ENCODE measurements around the gene ATP8A1. TPM values are rescaled to one million over a fixed set of nuclear protein-coding genes. Genes with fewer than 3 reads are reported as not detected.

The ATP8A1 gene
- polyA plus RNA-seq, 1 donor from 2014 or later = 45.8 TPM

GRCh38 chr4:42366959-42367358, 289.9 kb downstream of the ATP8A1 start:
- no peak overlapping the region for H3K4me3 ChIP-seq (ENCODE audit: low read length)
- H3K36me3 ChIP-seq (ENCODE audit: insufficient read depth, low read length) = no peaks in the 10 kb centered on the region
- no peak overlapping the region for H2AFZ ChIP-seq (ENCODE audit: low read depth, low read length)
- H3K27me3 ChIP-seq (ENCODE audit: insufficient read depth, low read depth, low read length) = no peaks in the 10 kb centered on the region
- H3F3A ChIP-seq (ENCODE audit: insufficient read depth, low read length, poor library complexity, severe bottlenecking) = no peaks in the 10 kb centered on the region
- no peaks in the 10 kb centered on the region for H3K9me3 ChIP-seq (ENCODE audit: low read length)
- no peak overlapping the region for H3K4me2 ChIP-seq (ENCODE audit: low read length)
- TF ChIP-seq POLR2AphosphoS5 (IDR thresholded peaks at IDR 0.05) (no peak), MXI1 (conservative IDR thresholded peaks at IDR 0.05; ENCODE audit: poor library complexity, severe bottlenecking) (no peak), TAF1 (IDR thresholded peaks at IDR 0.05; ENCODE audit: low read depth) (no peak), EP300 (conservative IDR thresholded peaks at IDR 0.05; ENCODE audit: poor library complexity, severe bottlenecking) (no peak), CTCF (IDR thresholded peaks at IDR 0.05; ENCODE audit: poor library complexity, severe bottlenecking) (no peak), REST (IDR thresholded peaks at IDR 0.05; ENCODE audit: borderline replicate concordance) (no peak), RAD21 (conservative IDR thresholded peaks at IDR 0.05) (no peak), SMC3 (conservative IDR thresholded peaks at IDR 0.05; ENCODE audit: poor library complexity) (no peak), EZH2 (IDR thresholded peaks at IDR 0.05; ENCODE audit: borderline replicate concordance, insufficient read depth, low read length, poor library complexity, severe bottlenecking) (no peak)
- no peaks in the 10 kb centered on the region for H3K9me2 ChIP-seq (ENCODE audit: insufficient read depth, low read length)
- no peak overlapping the region for H3K27ac ChIP-seq (ENCODE audit: low read length)
- H3K9ac ChIP-seq (ENCODE audit: low read length) = no peak overlapping the region
- H3K79me2 ChIP-seq (replicated peaks; ENCODE audit: insufficient read depth, low read length) = no peaks in the 10 kb centered on the region
- no peaks in the 10 kb centered on the region for H4K20me1 ChIP-seq (ENCODE audit: insufficient read depth)

- H3K4me2 ChIP-seq (ENCODE audit: low read length) = no peak overlapping the region
Observed at GRCh38 chr4:42364266-42365053, 292.4 kb downstream of the ATP8A1 start.

More at GRCh38 chr4:42364266-42365053, 292.4 kb downstream of the ATP8A1 start:
- Histone ChIP-seq H4K20me1 (ENCODE audit: insufficient read depth) (no peaks in the 10 kb centered on the region), H3K27me3 (ENCODE audit: insufficient read depth, low read depth, low read length) (no peaks in the 10 kb centered on the region), H3K9ac (ENCODE audit: low read length) (no peak overlapping the region), H3K9me3 (ENCODE audit: low read length) (no peaks in the 10 kb centered on the region), H3K36me3 (ENCODE audit: insufficient read depth, low read length) (no peaks in the 10 kb centered on the region), H3F3A (ENCODE audit: insufficient read depth, low read length, poor library complexity, severe bottlenecking) (no peaks in the 10 kb centered on the region), H2AFZ (ENCODE audit: low read depth, low read length) (no peak overlapping the region), H3K27ac (ENCODE audit: low read length) (no peak overlapping the region), H3K79me2 (replicated peaks; ENCODE audit: insufficient read depth, low read length) (no peaks in the 10 kb centered on the region), H3K9me2 (ENCODE audit: insufficient read depth, low read length) (no peaks in the 10 kb centered on the region), H3K4me3 (ENCODE audit: low read length) (no peak overlapping the region)
- TF ChIP-seq SMC3 (conservative IDR thresholded peaks at IDR 0.05; ENCODE audit: poor library complexity) (no peak), EP300 (conservative IDR thresholded peaks at IDR 0.05; ENCODE audit: poor library complexity, severe bottlenecking) (no peak), REST (IDR thresholded peaks at IDR 0.05; ENCODE audit: borderline replicate concordance) (no peak), RAD21 (conservative IDR thresholded peaks at IDR 0.05) (no peak), EZH2 (IDR thresholded peaks at IDR 0.05; ENCODE audit: borderline replicate concordance, insufficient read depth, low read length, poor library complexity, severe bottlenecking) (no peak)
